HCT116 (cell line): ENCODE data around the gene SUPT3H. TPM values are rescaled to one million over a fixed set of nuclear protein-coding genes. Genes with fewer than 3 reads are reported as not detected.

ENCODE experiments used
- ATAC-seq: fragments of 200-7000 bp; cut with Tn5 transposase; 2 replicates; pipeline ENCODE4 v1.9.1; 2020; ENCODE audit warnings: mild to moderate bottlenecking, moderate library complexity
- BruUV-seq: library from RNA; stranded (reverse); fragments of 400-500 nt; replicated peaks from 2 replicates; lab custom pipeline; 2021; lab: Mats Ljungman, UMichigan
- CTCF ChIA-PET: fragments of 300-600 bp; sonication (Branson Sonifier 250); formaldehyde crosslinking; loops from one replicate; lab custom pipeline; 2021; ENCODE audit warnings: antibody characterized with exemption; lab: Charles Lee
- POLR2A ChIA-PET: fragments of 300-600, 350-600 bp; sonication (Branson Sonifier 250); formaldehyde crosslinking; loops from one replicate; lab custom pipeline; 2021; ENCODE audit warnings: antibody characterized with exemption; lab: Charles Lee
- RAD21 ChIA-PET, 2 experiments: fragments of 300-600 bp; sonication (Branson Sonifier 250); formaldehyde crosslinking; loops; one replicate each; lab custom pipeline; 2023; ENCODE audit warnings: low total read pairs in 2 of 2; ENCODE audit not compliant: uncharacterized antibody in 2 of 2, unreplicated experiment in 2 of 2, low non-redundant PET in 1 of 2; lab: Charles Lee
- DNase-seq: peaks from one replicate; pipeline ENCODE4 v3.0.0-alpha.2; 2010; ENCODE audit warnings: low read depth, low spot score
- H2AFZ ChIP-seq: fragments of 200-600 bp; shearing (Covaris generic), sonication (generic); 2 replicates; pipeline ENCODE4 v1.6.1; 2017; ENCODE audit warnings: low read depth, mixed run types, mixed read lengths, antibody characterized with exemption, low read length; ENCODE audit not compliant: poor library complexity, severe bottlenecking
- H3K27ac ChIP-seq: 2 replicates; pipeline ENCODE4 v1.5.1; 2012; ENCODE audit warnings: low read depth, low read length
- H3K27me3 ChIP-seq: fragments of 200-600 bp; sonication (generic); 2 replicates; pipeline ENCODE4 v1.6.1; 2016; ENCODE audit warnings: mixed run types, low read length, mixed read lengths; ENCODE audit not compliant: insufficient read depth
- H3K36me3 ChIP-seq, 2 experiments: fragments of 200-500 bp in 1 of 2; fragments of 200-600 bp in 1 of 2; sonication (Bioruptor generic) in 1 of 2; sonication (generic) in 1 of 2; 2 replicates each; pipeline versions ENCODE4 v1.5.1 to v1.6.1; 2014 to 2016; ENCODE audit warnings: low read length in 2 of 2, inconsistent platforms in 1 of 2, mixed read lengths in 1 of 2, mixed run types in 1 of 2; ENCODE audit not compliant: insufficient read depth in 2 of 2, control insufficient read depth in 1 of 2
- H3K4me1 ChIP-seq, 2 experiments: fragments of 200-600 bp in 1 of 2; sonication (generic) in 1 of 2; 2 replicates each; pipeline versions ENCODE4 v1.5.1 to v1.6.1; 2012 to 2017; ENCODE audit warnings: low read length in 2 of 2, inconsistent platforms in 1 of 2, mild to moderate bottlenecking in 1 of 2, mixed read lengths in 1 of 2, mixed run types in 1 of 2, moderate library complexity in 1 of 2; ENCODE audit not compliant: insufficient read depth in 2 of 2, control insufficient read depth in 1 of 2
- H3K4me2 ChIP-seq: fragments of 200-600 bp; sonication (generic); 2 replicates; pipeline ENCODE4 v1.6.1; 2017; ENCODE audit warnings: mixed run types, low read length, mixed read lengths
- H3K4me3 ChIP-seq, 2 experiments: fragments of 200-600 bp in 1 of 2; sonication (generic) in 1 of 2; replicated peaks in 1 of 2; 2 replicates each; pipeline ENCODE4 v1.5.1; 2011 to 2016; ENCODE audit warnings: low read length in 2 of 2, control low read depth in 1 of 2, low read depth in 1 of 2, mild to moderate bottlenecking in 1 of 2, mixed read lengths in 1 of 2, mixed run types in 1 of 2
- H3K79me2 ChIP-seq: fragments of 200-600 bp; sonication (generic); 2 replicates; pipeline ENCODE4 v1.6.1; 2017; ENCODE audit warnings: mild to moderate bottlenecking, mixed run types, low read length, moderate library complexity, mixed read lengths; ENCODE audit not compliant: insufficient read depth
- H3K9ac ChIP-seq: fragments of 200-600 bp; sonication (generic); 2 replicates; pipeline ENCODE4 v1.6.1; 2016; ENCODE audit warnings: low read length, mixed read lengths
- H3K9me2 ChIP-seq: fragments of 200-600 bp; sonication (generic), shearing (Covaris generic); 2 replicates; pipeline ENCODE4 v1.6.1; 2017; ENCODE audit warnings: mixed run types, mild to moderate bottlenecking, moderate library complexity; ENCODE audit not compliant: insufficient read depth
- H3K9me3 ChIP-seq, 2 experiments: fragments of 200-500 bp in 1 of 2; fragments of 200-600 bp in 1 of 2; sonication (Bioruptor generic) in 1 of 2; sonication (generic) in 1 of 2; 2 replicates each; pipeline ENCODE4 v1.6.1; 2014 to 2017; ENCODE audit warnings: low read length in 2 of 2, mixed read lengths in 2 of 2, inconsistent platforms in 1 of 2, low read depth in 1 of 2, mild to moderate bottlenecking in 1 of 2, mixed run types in 1 of 2, moderate library complexity in 1 of 2; ENCODE audit not compliant: control insufficient read depth in 1 of 2, insufficient read depth in 1 of 2
- H4K20me1 ChIP-seq: fragments of 200-600 bp; sonication (generic), shearing (Covaris generic); 2 replicates; pipeline ENCODE4 v1.6.1; 2017; ENCODE audit warnings: mixed run types, mild to moderate bottlenecking, moderate library complexity; ENCODE audit not compliant: insufficient read depth
- ATF3 ChIP-seq: IDR thresholded peaks from 2 replicates; pipeline ENCODE4 v1.6.1; 2012
- JUND ChIP-seq: IDR thresholded peaks from 2 replicates; pipeline ENCODE4 v1.6.1; 2012
- SIN3A ChIP-seq: IDR thresholded peaks from 2 replicates; pipeline ENCODE4 v1.6.1; 2012; ENCODE audit warnings: low read depth
- SRF ChIP-seq: IDR thresholded peaks from 2 replicates; pipeline ENCODE4 v1.6.1; 2012; ENCODE audit warnings: low read depth
- TCF7L2 ChIP-seq: IDR thresholded peaks from 2 replicates; pipeline ENCODE4 v1.7.0; 2011; ENCODE audit warnings: borderline replicate concordance, inconsistent platforms; ENCODE audit not compliant: insufficient read depth, insufficient read length; ENCODE audit errors: extremely low read depth
- intact Hi-C: fragments of 100-400 bp; cut with micrococcal nuclease; formaldehyde crosslinking; loops from 2 replicates; pipeline ENCODE4 v1.10.0; 2022
- total RNA-seq: library from RNA; stranded (reverse); gene quantifications from one replicate; pipeline ENCODE4 v1.2.1, GENCODE V29; 2021; ENCODE audit not compliant: unreplicated experiment
- TF ChIP-seq, protein P1 (sequence below): IDR thresholded peaks from 2 replicates; pipeline ENCODE4 v1.6.1; 2011; ENCODE audit warnings: mild to moderate bottlenecking, low read length, moderate library complexity; ENCODE audit not compliant: insufficient replicate concordance; ENCODE audit errors: extremely low read depth

Gene SUPT3H
- total RNA-seq, 1 experiment from 2014 or later: 7.4 TPM

GRCh38 chr6:44855562-44856411, 521.9 kb downstream of the SUPT3H start:
- Histone ChIP-seq H3K4me1 (no peaks in the 10 kb centered on the region), H3K36me3 (no peaks in the 10 kb centered on the region), H3K4me3 (no peak overlapping the region), H3K4me2 (no peak overlapping the region), H3K27me3 (no peaks in the 10 kb centered on the region), H4K20me1 (no peaks in the 10 kb centered on the region), H3K9me2 (no peaks in the 10 kb centered on the region), H3K79me2 (no peaks in the 10 kb centered on the region), H3K27ac (no peak overlapping the region), H2AFZ (no peak overlapping the region), H3K9ac (no peak overlapping the region), H3K9me3 (no peaks in the 10 kb centered on the region)
- no peak for DNase-seq
- intact Hi-C loops: no loop called here
- no peak for ATAC-seq
- TF ChIP-seq ATF3 (no peak), TCF7L2 (no peak), JUND (no peak), SRF (no peak), SIN3A (no peak)
- TF ChIP-seq, protein P1, sequence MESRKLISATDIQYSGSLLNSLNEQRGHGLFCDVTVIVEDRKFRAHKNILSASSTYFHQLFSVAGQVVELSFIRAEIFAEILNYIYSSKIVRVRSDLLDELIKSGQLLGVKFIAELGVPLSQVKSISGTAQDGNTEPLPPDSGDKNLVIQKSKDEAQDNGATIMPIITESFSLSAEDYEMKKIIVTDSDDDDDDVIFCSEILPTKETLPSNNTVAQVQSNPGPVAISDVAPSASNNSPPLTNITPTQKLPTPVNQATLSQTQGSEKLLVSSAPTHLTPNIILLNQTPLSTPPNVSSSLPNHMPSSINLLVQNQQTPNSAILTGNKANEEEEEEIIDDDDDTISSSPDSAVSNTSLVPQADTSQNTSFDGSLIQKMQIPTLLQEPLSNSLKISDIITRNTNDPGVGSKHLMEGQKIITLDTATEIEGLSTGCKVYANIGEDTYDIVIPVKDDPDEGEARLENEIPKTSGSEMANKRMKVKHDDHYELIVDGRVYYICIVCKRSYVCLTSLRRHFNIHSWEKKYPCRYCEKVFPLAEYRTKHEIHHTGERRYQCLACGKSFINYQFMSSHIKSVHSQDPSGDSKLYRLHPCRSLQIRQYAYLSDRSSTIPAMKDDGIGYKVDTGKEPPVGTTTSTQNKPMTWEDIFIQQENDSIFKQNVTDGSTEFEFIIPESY: no peak
- ChIA-PET RAD21 (no interaction called here), CTCF (no interaction called here), POLR2A (no interaction called here)
- BruUV-seq: no TSS peak
